Measurements from ENCODE around the gene NCAM1. TPM values are rescaled to one million over a fixed set of nuclear protein-coding genes. Genes with fewer than 3 reads are reported as not detected.

NCAM1 gene
- total RNA-seq, 1 donor from 2014 or later, result 26.8 TPM

DNA sequence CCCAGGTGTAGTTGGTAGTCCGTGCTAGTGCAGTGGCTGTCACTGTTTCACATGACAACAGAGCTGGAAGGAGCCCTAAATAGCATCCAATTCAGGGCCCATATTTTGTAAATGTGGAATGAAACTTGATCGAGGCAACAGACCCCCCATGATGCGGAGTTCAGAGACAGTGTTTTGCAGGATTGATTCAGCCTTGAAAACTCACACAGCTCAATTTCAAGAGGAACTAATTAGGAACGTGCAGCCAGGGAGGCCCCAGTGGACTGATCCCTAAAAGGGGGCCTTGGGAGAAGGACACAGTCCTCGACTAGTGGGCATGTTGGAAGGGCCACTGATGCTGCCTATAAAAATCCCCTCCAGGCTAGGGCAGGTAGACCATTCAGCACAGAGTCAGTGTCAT lies 292.2 kb downstream of the NCAM1 start:
- no peak for DNase-seq

GRCh38 chr11:113255096-113255495 lies 293.9 kb downstream of the NCAM1 start:
- DNase-seq, result no peak

DNA sequence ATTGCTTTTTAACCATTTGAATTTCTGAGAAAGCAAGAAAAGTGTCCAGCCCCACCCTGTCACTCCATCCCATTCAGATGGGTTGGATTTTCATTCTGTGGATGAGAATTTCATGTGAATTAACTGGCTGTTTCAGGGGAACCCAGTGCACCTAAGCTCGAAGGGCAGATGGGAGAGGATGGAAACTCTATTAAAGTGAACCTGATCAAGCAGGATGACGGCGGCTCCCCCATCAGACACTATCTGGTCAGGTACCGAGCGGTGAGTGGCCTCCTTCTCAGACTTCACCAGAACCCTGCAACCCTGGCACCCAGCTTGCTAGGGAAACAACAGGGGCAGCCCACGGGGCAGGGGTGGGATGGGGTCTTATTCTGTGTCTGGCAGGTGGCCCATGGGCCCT lies 294.5 kb downstream of the NCAM1 start:
- DNase-seq, result no peak

DNA sequence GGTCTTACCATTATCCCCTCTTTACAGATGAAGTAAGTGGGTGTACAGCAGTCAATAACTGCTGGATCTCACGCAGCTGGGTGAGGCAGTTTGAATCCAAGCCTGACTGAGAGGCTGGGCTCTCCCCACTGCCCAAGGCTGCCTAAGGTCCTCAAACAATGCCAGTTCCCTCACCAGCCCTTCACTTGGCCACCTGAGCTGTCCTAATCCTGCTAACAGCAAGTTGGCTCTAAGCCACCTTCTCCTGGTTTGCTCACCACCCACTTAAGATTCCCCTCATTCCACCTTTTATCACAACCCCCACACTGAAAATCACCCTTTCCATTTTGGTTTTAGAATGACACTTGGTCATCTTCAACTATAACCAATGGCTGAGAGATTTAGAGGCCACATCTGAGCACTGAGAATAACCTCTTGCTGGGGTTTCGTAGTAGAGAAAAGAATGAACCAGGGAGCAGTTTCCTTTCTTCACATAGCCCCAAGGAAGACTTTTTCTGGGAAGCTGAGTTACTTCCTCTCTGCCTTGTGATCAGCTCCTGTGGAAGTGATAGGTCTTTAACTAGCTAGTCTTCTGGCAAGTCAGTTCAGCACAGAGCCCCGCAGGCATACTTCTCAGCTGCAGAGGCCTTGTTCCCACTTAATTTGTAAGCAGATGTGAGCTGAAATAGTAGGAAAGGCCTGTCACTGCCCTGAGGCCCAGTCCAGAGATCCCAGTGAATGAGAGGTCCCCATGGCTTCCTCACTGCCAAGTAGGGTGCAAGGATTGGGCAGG lies 295.4 kb downstream of the NCAM1 start:
- no peak for DNase-seq

DNA sequence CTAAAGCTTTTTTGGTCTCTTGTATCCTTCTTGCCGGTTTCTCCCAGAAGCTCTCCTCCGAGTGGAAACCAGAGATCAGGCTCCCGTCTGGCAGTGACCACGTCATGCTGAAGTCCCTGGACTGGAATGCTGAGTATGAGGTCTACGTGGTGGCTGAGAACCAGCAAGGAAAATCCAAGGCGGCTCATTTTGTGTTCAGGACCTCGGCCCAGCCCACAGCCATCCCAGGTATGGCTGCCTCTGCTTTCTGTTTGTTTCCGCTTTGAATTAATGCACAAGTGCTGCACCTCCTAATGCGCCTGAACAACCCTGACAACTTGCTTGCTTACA lies 298.8 kb downstream of the NCAM1 start:
- DNase-seq, result no peak

DNA sequence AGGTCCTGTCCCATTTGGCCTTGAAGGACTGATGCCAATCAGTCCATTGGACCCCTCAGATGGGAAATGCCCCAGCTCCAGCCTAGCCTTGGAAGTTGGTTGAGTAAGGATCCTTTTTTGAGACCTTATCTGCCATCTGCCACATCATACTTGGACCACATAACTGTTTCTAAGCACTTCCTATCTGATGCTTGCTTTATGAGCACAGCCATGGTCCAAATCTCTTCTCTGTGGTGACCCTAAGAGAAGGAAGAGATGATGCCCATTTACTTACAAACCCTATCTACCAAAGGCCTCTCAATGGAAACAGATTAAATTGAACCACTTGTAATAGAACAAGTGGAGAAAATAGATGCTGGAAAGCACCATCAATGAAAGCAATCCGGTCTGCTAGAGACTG lies 299.3 kb downstream of the NCAM1 start:
- DNase-seq, result no peak

DNA sequence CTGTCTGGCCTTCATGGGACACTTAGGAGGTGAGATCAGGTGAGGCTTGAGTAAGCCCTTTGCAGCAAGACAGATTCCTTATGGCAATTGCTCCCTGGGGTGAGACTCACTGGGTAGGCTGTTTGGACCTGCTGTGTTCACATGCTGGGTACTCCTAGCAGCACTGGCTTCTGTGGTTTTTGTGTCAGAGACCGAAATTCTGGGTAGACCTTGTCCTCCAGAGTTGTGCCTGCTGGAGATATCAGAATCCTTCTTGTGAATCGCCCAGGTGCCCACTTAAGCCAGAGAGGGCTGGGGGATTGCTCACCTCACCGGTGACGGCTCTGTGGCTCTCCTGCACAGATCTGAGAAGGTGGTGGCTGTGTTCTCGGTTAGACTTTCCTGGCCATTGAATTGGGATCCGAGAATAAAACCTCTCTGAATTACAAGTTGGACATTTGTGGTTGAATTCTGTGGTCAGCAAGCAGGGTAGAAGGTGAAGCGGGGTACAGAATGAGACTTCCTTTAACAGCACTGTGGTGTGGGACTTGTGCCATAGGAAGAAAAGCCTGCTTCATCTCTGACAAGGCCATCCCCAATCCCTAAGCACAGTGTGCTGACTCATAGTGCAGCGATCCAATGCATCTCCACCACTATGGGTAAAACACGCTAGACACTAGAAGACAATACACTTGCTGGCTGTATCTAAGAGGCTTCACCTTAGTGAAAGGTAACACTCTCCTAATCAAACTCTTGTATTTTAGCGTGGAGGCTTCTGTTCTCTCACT lies 300.7 kb downstream of the NCAM1 start:
- no peak for DNase-seq

DNA sequence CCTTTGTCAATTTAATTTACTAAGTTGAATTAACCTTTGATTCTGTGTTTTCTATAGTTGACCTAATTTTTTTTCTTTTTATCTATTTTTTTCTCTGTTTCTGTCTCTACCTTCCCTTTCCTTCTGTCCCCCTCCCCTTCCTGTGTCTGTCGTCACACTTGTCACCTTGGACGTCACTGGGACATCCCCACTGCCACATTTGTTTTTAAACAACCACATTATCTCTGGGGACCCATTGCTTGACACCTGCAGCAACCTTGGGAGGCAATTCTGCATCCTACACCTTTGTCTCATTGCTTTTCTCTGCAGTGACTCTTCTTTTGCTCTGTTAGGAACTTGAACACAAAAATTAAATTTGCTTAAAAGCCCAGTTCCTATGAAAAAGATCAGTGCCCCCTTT lies 301.4 kb downstream of the NCAM1 start:
- no peak for DNase-seq

GRCh38 chr11:113263458-113264259 lies 302.4 kb downstream of the NCAM1 start:
- no peak for DNase-seq

- no peak for DNase-seq
These were observed 304.1 kb downstream of the NCAM1 start for GRCh38 chr11:113265362-113265761.

DNA sequence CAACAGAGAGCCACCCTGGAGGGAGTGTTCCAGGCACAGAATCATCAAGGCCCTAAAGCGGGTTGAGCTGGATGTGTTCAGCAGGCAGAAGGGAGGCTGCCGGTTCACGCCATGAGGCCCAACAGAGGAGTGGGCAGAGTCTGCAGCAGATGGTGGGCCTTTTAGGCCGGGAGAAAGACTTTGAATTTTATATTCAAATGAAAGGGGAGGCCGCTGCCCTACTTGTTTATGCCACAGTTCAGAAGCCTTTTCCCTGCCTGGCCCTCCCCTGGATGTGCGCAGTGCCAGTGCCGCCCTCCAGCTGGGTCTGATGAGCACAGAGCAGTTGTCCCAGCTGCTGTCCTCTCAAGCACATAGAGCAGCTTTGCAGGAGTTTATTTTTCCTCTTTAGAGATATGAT lies 306.3 kb downstream of the NCAM1 start:
- no peak for DNase-seq

GRCh38 chr11:113269096-113269495 lies 307.9 kb downstream of the NCAM1 start:
- no peak for DNase-seq

DNA sequence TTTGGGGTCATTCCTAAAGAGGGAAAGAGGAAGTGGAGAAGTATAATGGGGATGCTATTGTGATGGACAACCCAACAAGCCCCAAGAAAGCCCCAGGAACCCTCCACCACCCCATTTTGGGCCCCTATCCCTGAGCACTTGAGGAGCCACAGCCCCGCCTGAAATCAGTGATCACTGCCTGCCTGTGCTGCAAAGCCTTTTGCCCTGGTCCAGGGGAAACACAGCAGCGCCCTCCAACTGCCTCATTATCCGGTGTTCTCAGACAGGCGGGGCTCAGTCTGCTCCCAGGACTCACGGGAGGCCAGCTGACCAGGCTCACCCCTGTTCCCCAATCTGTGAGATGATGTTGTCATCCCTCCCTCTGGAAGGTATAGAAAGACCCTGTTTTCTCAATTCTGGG lies 308.4 kb downstream of the NCAM1 start:
- DNase-seq, result no peak

DNA sequence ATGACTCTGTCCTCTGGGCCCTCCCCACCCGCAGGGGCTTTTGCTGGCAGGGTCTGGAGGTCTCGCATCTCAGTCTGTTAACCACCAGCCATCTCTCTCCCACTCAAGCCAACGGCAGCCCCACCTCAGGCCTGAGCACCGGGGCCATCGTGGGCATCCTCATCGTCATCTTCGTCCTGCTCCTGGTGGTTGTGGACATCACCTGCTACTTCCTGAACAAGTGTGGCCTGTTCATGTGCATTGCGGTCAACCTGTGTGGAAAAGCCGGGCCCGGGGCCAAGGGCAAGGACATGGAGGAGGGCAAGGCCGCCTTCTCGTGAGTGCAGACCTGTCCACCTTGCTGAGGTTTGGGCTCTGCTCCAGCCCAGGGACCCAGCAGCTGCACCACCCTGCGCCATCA lies 308.9 kb downstream of the NCAM1 start:
- DNase-seq, result no peak

- no peak for DNase-seq
These were observed 310.5 kb downstream of the NCAM1 start for GRCh38 chr11:113271551-113272245.

DNA sequence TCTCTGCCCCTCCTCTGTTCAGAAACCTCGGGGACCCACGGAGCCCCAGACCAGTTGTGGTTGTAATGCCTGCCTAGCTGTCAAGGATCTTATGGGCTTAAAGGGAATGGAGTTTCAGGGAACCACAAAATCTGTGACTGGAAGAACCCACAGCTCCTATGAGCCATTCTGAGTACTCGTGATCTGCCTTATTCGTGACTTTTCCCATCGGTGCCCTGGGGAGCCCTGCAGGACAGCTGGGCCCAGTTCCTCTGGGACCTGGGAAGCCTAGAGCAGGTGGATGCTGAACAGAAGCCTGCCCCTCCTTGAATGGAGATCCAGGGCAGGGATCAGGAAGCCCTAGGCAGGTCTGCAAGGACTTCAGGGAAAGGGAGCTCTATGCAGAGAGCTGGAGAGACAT lies 311.1 kb downstream of the NCAM1 start:
- no peak for DNase-seq

DNA sequence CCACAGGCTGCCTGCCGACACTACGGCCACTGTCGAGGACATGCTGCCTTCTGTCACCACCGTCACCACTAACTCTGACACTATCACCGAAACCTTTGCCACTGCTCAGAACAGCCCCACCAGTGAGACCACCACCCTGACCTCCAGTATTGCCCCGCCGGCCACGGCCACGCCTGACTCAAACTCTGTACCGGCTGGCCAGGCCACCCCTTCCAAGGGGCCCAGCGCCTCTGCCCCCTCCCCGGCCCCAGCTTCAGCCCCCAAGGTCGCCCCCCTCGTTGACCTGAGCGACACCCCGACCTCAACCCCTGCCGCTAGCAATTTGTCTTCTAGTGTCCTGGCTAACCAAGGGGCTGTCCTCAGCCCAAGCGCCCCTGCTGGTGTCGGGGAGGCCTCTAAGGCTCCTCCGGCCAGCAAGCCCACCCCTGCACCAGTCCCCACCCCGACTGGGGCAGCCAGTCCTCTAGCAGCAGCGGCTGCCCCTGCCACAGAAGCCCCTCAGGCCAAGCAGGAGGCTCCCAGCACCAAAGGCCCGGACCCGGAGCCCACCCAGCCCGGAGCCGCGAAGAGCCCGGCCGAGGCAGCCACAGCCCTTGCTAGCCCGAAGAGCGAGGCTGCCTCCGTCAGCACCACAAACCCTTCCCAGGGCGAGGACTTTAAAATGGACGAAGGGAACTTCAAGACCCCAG lies 311.9 kb downstream of the NCAM1 start:
- DNase-seq, result no peak

GRCh38 chr11:113273720-113274119 lies 312.5 kb downstream of the NCAM1 start:
- no peak for DNase-seq

- DNase-seq, result no peak
These were observed 313.7 kb downstream of the NCAM1 start for GRCh38 chr11:113274713-113275582.

- DNase-seq, result no peak
These were observed 314.4 kb downstream of the NCAM1 start for GRCh38 chr11:113275602-113276001.

DNA sequence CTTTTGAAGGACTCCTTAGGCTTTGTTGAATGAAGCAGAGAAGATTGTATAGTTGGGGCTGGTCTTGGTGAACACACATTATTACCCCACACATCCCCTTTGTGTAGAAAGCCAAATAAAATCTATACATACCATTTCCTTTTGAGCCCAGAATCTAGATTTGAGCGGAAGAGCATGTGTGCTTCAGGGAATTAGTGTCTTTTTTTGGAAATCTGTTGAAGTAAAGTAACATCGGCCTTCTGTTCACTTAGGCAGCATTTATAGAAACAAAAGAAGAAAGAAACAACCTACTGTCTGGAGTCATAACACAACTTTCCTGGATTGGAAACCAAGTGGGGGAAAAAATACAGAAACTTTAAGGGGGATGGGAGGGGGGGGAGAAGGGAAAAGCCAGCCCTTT lies 315.2 kb downstream of the NCAM1 start:
- DNase-seq, result no peak
